H1 (cell line): ENCODE measurements around the gene ANGEL2. TPM values are rescaled to one million over a fixed set of nuclear protein-coding genes. Genes with fewer than 3 reads are reported as not detected.

Experiments used
- ASH2L ChIP-seq: fragments of 200-600, 300-600 bp; sonication (generic); IDR thresholded peaks from one replicate; pipeline ENCODE4 v1.7.1; 2017; ENCODE audit warnings: low read length
- CHD7 ChIP-seq: fragments of 300-600 bp; sonication (generic); IDR thresholded peaks from 2 replicates; pipeline ENCODE4 v1.7.1; 2012; ENCODE audit warnings: low read length, moderate library complexity, mild to moderate bottlenecking, inconsistent platforms; ENCODE audit not compliant: insufficient replicate concordance
- CTCF ChIP-seq, 3 experiments: IDR thresholded peaks; 1 replicate in 2 of 3; 2 replicates in 1 of 3; pipeline versions ENCODE4 v1.5.1 to v1.6.1; 2011; ENCODE audit warnings: low read length in 3 of 3, mild to moderate bottlenecking in 3 of 3, inconsistent platforms in 2 of 3, low read depth in 1 of 3, moderate library complexity in 1 of 3; ENCODE audit not compliant: insufficient read depth in 1 of 3; ENCODE audit errors: control extremely low read depth in 1 of 3
- JUN ChIP-seq: IDR thresholded peaks from 2 replicates; pipeline ENCODE4 v1.6.1; 2011; ENCODE audit warnings: low read depth, mild to moderate bottlenecking, improper control_type of control experiment, low read length
- JUND ChIP-seq: IDR thresholded peaks from 2 replicates; pipeline ENCODE4 v1.6.1; 2011; ENCODE audit warnings: mild to moderate bottlenecking, improper control_type of control experiment, low read length
- KDM4A ChIP-seq: IDR thresholded peaks from one replicate; pipeline ENCODE4 v1.7.1; 2012; ENCODE audit warnings: low read depth, mild to moderate bottlenecking, moderate library complexity, low read length, inconsistent platforms; ENCODE audit not compliant: severe bottlenecking
- KDM5A ChIP-seq: fragments of 200-600 bp; IDR thresholded peaks from 2 replicates; pipeline ENCODE4 v1.7.1; 2012; ENCODE audit warnings: mild to moderate bottlenecking, low read length, inconsistent platforms, mixed read lengths
- PHF8 ChIP-seq: fragments of 200-600 bp; sonication (generic); conservative IDR thresholded peaks from 2 replicates; pipeline ENCODE4 v1.7.1; 2012; ENCODE audit warnings: low read depth, mild to moderate bottlenecking, inconsistent platforms, low read length, moderate library complexity
- polyA plus RNA-seq, 7 experiments: library from polyadenylated mRNA; depleted of rRNA in 3 of 7; stranded (reverse) in 5 of 7; unstranded in 2 of 7; fragments of >200 nt in 5 of 7; fragments of 200-250 nt in 2 of 7; gene quantifications; 1 replicate in 5 of 7; 2 replicates in 1 of 7; 4 replicates in 1 of 7; pipeline versions ENCODE4 v1.2.1 to v1.2.3, GENCODE V29; 2011 to 2013; ENCODE audit warnings: missing spikeins in 2 of 7, mixed read lengths in 2 of 7
- total RNA-seq: library from RNA; stranded (reverse); fragmentation: NEBNext Ultra II Directional; extraction: Animal tissue kit (Norgen Biotek cat#: 25700); gene quantifications from 2 replicates; pipeline ENCODE4 v1.2.1, GENCODE V29; 2021

Gene ANGEL2
- total and polyA plus RNA-seq, 2 of the 8 experiments (the other 6 are each of a cell fraction or from before 2014, with no cell fraction given), result 18.1 to 39.9 TPM

- TF ChIP-seq CHD7, result no peak
- no peak for TF ChIP-seq KDM5A
- no peak for TF ChIP-seq PHF8
- TF ChIP-seq KDM4A, result no peak
- TF ChIP-seq JUND, result no peak
- TF ChIP-seq ASH2L, result no peak
- TF ChIP-seq CTCF (IDR thresholded peaks at IDR 0.05; ENCODE audit: control extremely low read depth in 1 of 3, insufficient read depth in 1 of 3, low read depth in 1 of 3, low read length in 3 of 3), result no peak
- TF ChIP-seq JUN, result no peak
Observed at GRCh38 chr1:213034713-213035112, 19.0 kb upstream of the ANGEL2 start (continued).
